GM19240 (cell line): ENCODE data around the gene PHF21B.

Experiments used
- DNase-seq: peaks from one replicate; pipeline ENCODE4 v3.0.0; 2011; ENCODE audit warnings: low spot score; ENCODE audit not compliant: insufficient read length

PHF21B gene

GRCh38 chr22:44847380-44847779, 162.4 kb downstream of the PHF21B start:
- no peak for DNase-seq

GRCh38 chr22:44846726-44847275, 163.0 kb downstream of the PHF21B start:
- DNase-seq: no peak

GRCh38 chr22:44845796-44846720, 163.7 kb downstream of the PHF21B start:
- DNase-seq: no peak

GRCh38 chr22:44845191-44845590, 164.6 kb downstream of the PHF21B start:
- DNase-seq: no peak

- DNase-seq: no peak
These were observed 167.4 kb downstream of the PHF21B start for GRCh38 chr22:44842417-44842816.

GRCh38 chr22:44840611-44841322, 169.0 kb downstream of the PHF21B start:
- no peak for DNase-seq

- DNase-seq: no peak
These were observed 170.1 kb downstream of the PHF21B start for GRCh38 chr22:44839721-44840120.

- no peak for DNase-seq
These were observed 170.7 kb downstream of the PHF21B start for GRCh38 chr22:44839061-44839460.

- DNase-seq: no peak
These were observed 171.3 kb downstream of the PHF21B start for GRCh38 chr22:44838316-44839016.

- DNase-seq: no peak
These were observed 172.3 kb downstream of the PHF21B start for GRCh38 chr22:44837481-44837880.

GRCh38 chr22:44834065-44834464, 175.7 kb downstream of the PHF21B start:
- no peak for DNase-seq

GRCh38 chr22:44831885-44832284, 177.9 kb downstream of the PHF21B start:
- DNase-seq: no peak
